Measurements from ENCODE around the gene FAM221B. TPM values are rescaled to one million over a fixed set of nuclear protein-coding genes. Genes with fewer than 3 reads are reported as not detected.

The FAM221B gene
- total and polyA plus RNA-seq, 7 donors = 0.03 TPM; not detected in 6

DNA sequence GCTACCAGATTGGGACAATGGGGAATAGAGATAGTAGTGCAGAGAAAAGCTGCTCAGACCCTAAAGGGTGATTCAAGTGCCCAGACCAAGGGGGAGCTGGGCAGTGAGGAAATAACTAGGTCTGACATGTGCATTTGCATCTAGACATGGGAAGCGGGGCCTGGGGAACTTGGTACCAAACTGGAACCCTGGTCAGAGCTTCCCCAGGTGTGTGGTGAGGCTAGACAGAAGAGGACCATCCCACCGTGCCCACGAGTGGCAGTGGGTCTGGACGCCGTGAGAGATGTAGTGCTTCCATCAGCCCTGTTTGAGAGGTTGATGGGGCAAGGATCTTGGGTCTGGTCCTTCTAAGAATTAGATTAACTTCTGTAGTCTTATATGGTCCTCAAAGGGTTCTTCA lies 8.1 kb upstream of the FAM221B start:
- DNase-seq = peak; percentile 40

GRCh38 chr9:35835766-35836165 lies 7.2 kb upstream of the FAM221B start:
- Histone ChIP-seq H3K4me3 (no peak overlapping the region), H3K36me3 (peaks cover 0 to 11% (median 0%) of the 10 kb centered on the region in 4 donors), H3K27ac (no peak overlapping the region), H3K9me3 (no peaks in the 10 kb centered on the region), H3K27me3 (no peaks in the 10 kb centered on the region), H3K4me1 (peaks cover 0 to 23% (median 17%) of the 10 kb centered on the region in 4 donors)
- WGBS, 2 donors = 27 to 64% methylated on average over 2 of the region's 2 CpGs
- no peak for TF ChIP-seq POLR2AphosphoS5 (IDR thresholded peaks at IDR 0.05)
- no peak for TF ChIP-seq EP300 (IDR thresholded peaks at IDR 0.05)
- no peak for TF ChIP-seq CTCF (IDR thresholded peaks at IDR 0.05)
- TF ChIP-seq POLR2A (IDR thresholded peaks at IDR 0.05) = no peak
- intact Hi-C loops (cut with DNase I) = no loop called here
- no peak for DNase-seq

More for the DNA sequence above, 8.1 kb upstream of the FAM221B start:
- Histone ChIP-seq H3K4me3 (no peak overlapping the region), H3K27me3 (no peaks in the 10 kb centered on the region), H3K9me3 (no peaks in the 10 kb centered on the region), H3K36me3 (peaks cover 0 to 11% (median 0%) of the 10 kb centered on the region in 4 donors), H3K4me1 (peaks cover 0 to 15% (median 11%) of the 10 kb centered on the region in 4 donors), H3K27ac (no peak overlapping the region)
- intact Hi-C loops (cut with DNase I) = no loop called here
- 96% methylated on average over 5 of the region's 5 CpGs for WGBS, 2 donors
- no peak for TF ChIP-seq POLR2A (IDR thresholded peaks at IDR 0.05)
- no peak for TF ChIP-seq CTCF (IDR thresholded peaks at IDR 0.05)
- TF ChIP-seq EP300 (IDR thresholded peaks at IDR 0.05) = no peak
- no peak for TF ChIP-seq POLR2AphosphoS5 (IDR thresholded peaks at IDR 0.05)

- H3K4me1 ChIP-seq = peaks cover 0 to 29% (median 22%) of the 10 kb centered on the region in 4 donors
- no peak overlapping the region for H3K27ac ChIP-seq
- no peaks in the 10 kb centered on the region for H3K27me3 ChIP-seq
- intact Hi-C loops (cut with DNase I) = no loop called here
- no peak overlapping the region for H3K4me3 ChIP-seq
- peaks cover 0 to 11% (median 0%) of the 10 kb centered on the region in 4 donors for H3K36me3 ChIP-seq
- WGBS, 2 donors = 69 to 86% methylated on average over 3 of the region's 3 CpGs
- no peak for TF ChIP-seq POLR2A (IDR thresholded peaks at IDR 0.05)
- no peak for TF ChIP-seq CTCF (IDR thresholded peaks at IDR 0.05)
- TF ChIP-seq EP300 (IDR thresholded peaks at IDR 0.05) = no peak
- TF ChIP-seq POLR2AphosphoS5 (IDR thresholded peaks at IDR 0.05) = no peak
- peak; percentile 64 for DNase-seq
- H3K9me3 ChIP-seq = no peaks in the 10 kb centered on the region
Measured at GRCh38 chr9:35835216-35835632, 6.7 kb upstream of the FAM221B start.

- H3K4me3 ChIP-seq = no peak overlapping the region
- peak overlapping the region in 2 of 4 donors; percentile 27 to 33 for H3K27ac ChIP-seq
- H3K36me3 ChIP-seq = peaks cover 0 to 11% (median 0%) of the 10 kb centered on the region in 4 donors
- no peaks in the 10 kb centered on the region for H3K9me3 ChIP-seq
- no peaks in the 10 kb centered on the region for H3K27me3 ChIP-seq
- intact Hi-C loops (cut with DNase I) = no loop called here
- TF ChIP-seq CTCF (IDR thresholded peaks at IDR 0.05) = no peak
- no peak for TF ChIP-seq EP300 (IDR thresholded peaks at IDR 0.05)
- no peak for TF ChIP-seq POLR2AphosphoS5 (IDR thresholded peaks at IDR 0.05)
- TF ChIP-seq POLR2A (IDR thresholded peaks at IDR 0.05) = no peak
- peaks cover 0 to 35% (median 29%) of the 10 kb centered on the region in 4 donors for H3K4me1 ChIP-seq
- peak; percentile 46 for DNase-seq
- 83 to 84% methylated on average over 14 of the region's 14 CpGs for WGBS, 2 donors
Measured at GRCh38 chr9:35834260-35835215, 6.0 kb upstream of the FAM221B start.

All from sigmoid colon (tissue), 7 donors.